K562 (cell line): Measurements from ENCODE around the gene B4GALNT3. TPM values are rescaled to one million over a fixed set of nuclear protein-coding genes. Genes with fewer than 3 reads are reported as not detected.

Experiments
- FOXK2 ChIP-seq, 2 experiments: fragments of 450-650 bp; IDR thresholded peaks in 1 of 2; conservative IDR thresholded peaks in 1 of 2; 2 replicates each; pipeline ENCODE4 v1.6.1; 2016; ENCODE audit warnings: low read depth in 2 of 2, mild to moderate bottlenecking in 1 of 2
- LCOR ChIP-seq: sonication (generic); formaldehyde crosslinking; IDR thresholded peaks from 2 replicates; pipeline ENCODE4 v1.8.0; 2022; ENCODE audit warnings: mild to moderate bottlenecking, missing genetic modification reagents
- MEF2D ChIP-seq: conservative IDR thresholded peaks from 2 replicates; pipeline ENCODE4 v1.6.1; 2016; ENCODE audit warnings: low read depth, missing genetic modification characterization, missing compliant biosample characterization
- MYC ChIP-seq, 2 experiments: fragments of 250-450 bp in 1 of 2; sonication (Bioruptor Pico) in 1 of 2; IDR thresholded peaks; 2 replicates each; pipeline versions ENCODE4 v1.5.1 to v1.6.1; 2012 to 2021; ENCODE audit warnings: low read depth in 2 of 2, borderline replicate concordance in 1 of 2, improper control_type of control experiment in 1 of 2, low read length in 1 of 2, mild to moderate bottlenecking in 1 of 2, moderate library complexity in 1 of 2
- NEUROD1 ChIP-seq: fragments of 150-350 bp; IDR thresholded peaks from 2 replicates; pipeline ENCODE4 v1.6.1; 2014; ENCODE audit warnings: borderline replicate concordance, low read length, low read depth; ENCODE audit not compliant: partially characterized antibody
- NR4A1 ChIP-seq, 2 experiments: fragments of 250-450 bp in 1 of 2; fragments of 450-650 bp in 1 of 2; sonication (Bioruptor Pico) in 1 of 2; IDR thresholded peaks; 2 replicates each; pipeline versions ENCODE4 v1.4.0 to v1.6.1; 2016 to 2020; ENCODE audit warnings: mild to moderate bottlenecking in 2 of 2, missing compliant biosample characterization in 1 of 2, missing genetic modification characterization in 1 of 2, moderate library complexity in 1 of 2
- PHF21A ChIP-seq: fragments of 450-650 bp; IDR thresholded peaks from 2 replicates; pipeline ENCODE4 v1.6.1; 2017; ENCODE audit warnings: low read depth, borderline replicate concordance
- SMAD4 ChIP-seq: fragments of 250-450 bp; sonication (Bioruptor Pico); conservative IDR thresholded peaks from 2 replicates; pipeline ENCODE4 v1.8.0; 2021; ENCODE audit warnings: inconsistent platforms, mild to moderate bottlenecking, moderate library complexity
- SP1 ChIP-seq: sonication (generic); formaldehyde crosslinking; IDR thresholded peaks from 2 replicates; pipeline ENCODE4 v1.8.1; 2022; ENCODE audit warnings: mild to moderate bottlenecking, missing genetic modification reagents
- ZC3H4 ChIP-seq: sonication (generic); formaldehyde crosslinking; IDR thresholded peaks from 2 replicates; pipeline ENCODE4 v1.9.0; 2021; ENCODE audit warnings: missing genetic modification reagents, borderline replicate concordance
- ZNF444 ChIP-seq: fragments of 250-450 bp; sonication (Bioruptor Pico); IDR thresholded peaks from 2 replicates; pipeline ENCODE4 v1.4.0; 2020; ENCODE audit warnings: mild to moderate bottlenecking, moderate library complexity
- ZNF707 ChIP-seq: fragments of 250-450 bp; sonication (Bioruptor Pico); conservative IDR thresholded peaks from 2 replicates; pipeline ENCODE4 v1.8.0; 2022; ENCODE audit warnings: inconsistent platforms, mild to moderate bottlenecking, moderate library complexity
- polyA plus RNA-seq, 8 experiments: library from polyadenylated mRNA; depleted of rRNA in 4 of 8; stranded (reverse) in 5 of 8; unstranded in 3 of 8; fragments of >200 nt; fragmentation: Nextera tagmentation in 2 of 8; fragmentation: Illumina TruSeq in 1 of 8; extraction: Ambion mirVana in 2 of 8; extraction: Trizol in 1 of 8; gene quantifications; 2 replicates each; pipeline versions ENCODE4 v1.2.1 to v1.2.3, GENCODE V29; 2011 to 2014; ENCODE audit warnings: inconsistent platforms in 1 of 8, missing spikeins in 1 of 8
- total RNA-seq, 7 experiments: library from RNA; depleted of rRNA in 6 of 7; stranded (reverse); fragments of >200 nt in 6 of 7; fragmentation: Illumina TruSeq in 2 of 7; extraction: Trizol in 2 of 7; gene quantifications; 2 replicates each; pipeline versions ENCODE4 v1.2.1 to v1.2.3, GENCODE V29; 2011 to 2021; ENCODE audit warnings: low replicate concordance in 1 of 7
- TF ChIP-seq, protein P1 (sequence below), 2 experiments: fragments of 450-650 bp; IDR thresholded peaks; 2 replicates each; pipeline ENCODE4 v1.6.1; 2016
- TF ChIP-seq, protein P2 (sequence below): sonication (generic); formaldehyde crosslinking; IDR thresholded peaks from 2 replicates; pipeline ENCODE4 v1.8.0; 2022; ENCODE audit warnings: mild to moderate bottlenecking, missing genetic modification reagents
- TF ChIP-seq, protein P3 (sequence below), 3 experiments: fragments of 200-800 bp in 1 of 3; fragments of 250-450 bp in 1 of 3; fragments of 450-650 bp in 1 of 3; sonication (Bioruptor Pico) in 1 of 3; sonication (Bioruptor generic) in 1 of 3; formaldehyde crosslinking in 1 of 3; IDR thresholded peaks; 2 replicates each; pipeline versions ENCODE4 v1.6.1 to v1.8.0; 2016 to 2022; ENCODE audit warnings: mild to moderate bottlenecking in 2 of 3, missing genetic modification characterization in 2 of 3, missing compliant biosample characterization in 1 of 3, moderate library complexity in 1 of 3
- TF ChIP-seq, protein P4 (sequence below): fragments of 450-650 bp; IDR thresholded peaks from 2 replicates; pipeline ENCODE4 v1.6.1; 2018; ENCODE audit warnings: mild to moderate bottlenecking, low read depth; ENCODE audit not compliant: partially characterized antibody

The B4GALNT3 gene
- total and polyA plus RNA-seq, 9 of the 15 experiments (the other 6 are each of a cell fraction or from before 2014, with no cell fraction given), result 0.04 to 0.36 (median 0.10) TPM; not detected in 6

DNA sequence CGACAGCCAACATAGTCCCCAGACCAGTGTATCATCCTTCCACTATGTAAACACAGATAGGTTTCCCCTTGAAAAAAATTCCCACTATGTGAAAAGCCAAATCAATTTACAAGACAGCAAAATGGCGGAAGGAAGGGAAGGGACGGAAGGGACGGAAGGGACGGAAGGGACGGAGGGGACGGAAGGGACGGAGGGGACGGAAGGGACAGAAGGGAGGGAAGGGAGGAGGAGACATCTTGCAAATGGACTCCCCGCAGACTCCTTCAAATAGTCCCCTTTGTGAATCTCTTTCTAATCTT, 128.2 kb downstream of the B4GALNT3 start (continued):
- no peak for TF ChIP-seq ZNF707 (CRISPR knock-in tag)
- TF ChIP-seq, protein P1, sequence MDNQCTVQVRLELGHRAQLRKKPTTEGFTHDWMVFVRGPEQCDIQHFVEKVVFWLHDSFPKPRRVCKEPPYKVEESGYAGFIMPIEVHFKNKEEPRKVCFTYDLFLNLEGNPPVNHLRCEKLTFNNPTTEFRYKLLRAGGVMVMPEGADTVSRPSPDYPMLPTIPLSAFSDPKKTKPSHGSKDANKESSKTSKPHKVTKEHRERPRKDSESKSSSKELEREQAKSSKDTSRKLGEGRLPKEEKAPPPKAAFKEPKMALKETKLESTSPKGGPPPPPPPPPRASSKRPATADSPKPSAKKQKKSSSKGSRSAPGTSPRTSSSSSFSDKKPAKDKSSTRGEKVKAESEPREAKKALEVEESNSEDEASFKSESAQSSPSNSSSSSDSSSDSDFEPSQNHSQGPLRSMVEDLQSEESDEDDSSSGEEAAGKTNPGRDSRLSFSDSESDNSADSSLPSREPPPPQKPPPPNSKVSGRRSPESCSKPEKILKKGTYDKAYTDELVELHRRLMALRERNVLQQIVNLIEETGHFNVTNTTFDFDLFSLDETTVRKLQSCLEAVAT (IDR thresholded peaks at IDR 0.05), result peak in 1 of 2 experiments; percentile 61; a peak in 2 of 4 replicates
- no peak for TF ChIP-seq NR4A1 (CRISPR knock-in tag; IDR thresholded peaks at IDR 0.05)
- no peak for TF ChIP-seq NR4A1 (tag; IDR thresholded peaks at IDR 0.05)
- TF ChIP-seq, protein P2, sequence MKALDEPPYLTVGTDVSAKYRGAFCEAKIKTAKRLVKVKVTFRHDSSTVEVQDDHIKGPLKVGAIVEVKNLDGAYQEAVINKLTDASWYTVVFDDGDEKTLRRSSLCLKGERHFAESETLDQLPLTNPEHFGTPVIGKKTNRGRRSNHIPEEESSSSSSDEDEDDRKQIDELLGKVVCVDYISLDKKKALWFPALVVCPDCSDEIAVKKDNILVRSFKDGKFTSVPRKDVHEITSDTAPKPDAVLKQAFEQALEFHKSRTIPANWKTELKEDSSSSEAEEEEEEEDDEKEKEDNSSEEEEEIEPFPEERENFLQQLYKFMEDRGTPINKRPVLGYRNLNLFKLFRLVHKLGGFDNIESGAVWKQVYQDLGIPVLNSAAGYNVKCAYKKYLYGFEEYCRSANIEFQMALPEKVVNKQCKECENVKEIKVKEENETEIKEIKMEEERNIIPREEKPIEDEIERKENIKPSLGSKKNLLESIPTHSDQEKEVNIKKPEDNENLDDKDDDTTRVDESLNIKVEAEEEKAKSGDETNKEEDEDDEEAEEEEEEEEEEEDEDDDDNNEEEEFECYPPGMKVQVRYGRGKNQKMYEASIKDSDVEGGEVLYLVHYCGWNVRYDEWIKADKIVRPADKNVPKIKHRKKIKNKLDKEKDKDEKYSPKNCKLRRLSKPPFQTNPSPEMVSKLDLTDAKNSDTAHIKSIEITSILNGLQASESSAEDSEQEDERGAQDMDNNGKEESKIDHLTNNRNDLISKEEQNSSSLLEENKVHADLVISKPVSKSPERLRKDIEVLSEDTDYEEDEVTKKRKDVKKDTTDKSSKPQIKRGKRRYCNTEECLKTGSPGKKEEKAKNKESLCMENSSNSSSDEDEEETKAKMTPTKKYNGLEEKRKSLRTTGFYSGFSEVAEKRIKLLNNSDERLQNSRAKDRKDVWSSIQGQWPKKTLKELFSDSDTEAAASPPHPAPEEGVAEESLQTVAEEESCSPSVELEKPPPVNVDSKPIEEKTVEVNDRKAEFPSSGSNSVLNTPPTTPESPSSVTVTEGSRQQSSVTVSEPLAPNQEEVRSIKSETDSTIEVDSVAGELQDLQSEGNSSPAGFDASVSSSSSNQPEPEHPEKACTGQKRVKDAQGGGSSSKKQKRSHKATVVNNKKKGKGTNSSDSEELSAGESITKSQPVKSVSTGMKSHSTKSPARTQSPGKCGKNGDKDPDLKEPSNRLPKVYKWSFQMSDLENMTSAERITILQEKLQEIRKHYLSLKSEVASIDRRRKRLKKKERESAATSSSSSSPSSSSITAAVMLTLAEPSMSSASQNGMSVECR (CRISPR knock-in tag), result no peak
- TF ChIP-seq, protein P3, sequence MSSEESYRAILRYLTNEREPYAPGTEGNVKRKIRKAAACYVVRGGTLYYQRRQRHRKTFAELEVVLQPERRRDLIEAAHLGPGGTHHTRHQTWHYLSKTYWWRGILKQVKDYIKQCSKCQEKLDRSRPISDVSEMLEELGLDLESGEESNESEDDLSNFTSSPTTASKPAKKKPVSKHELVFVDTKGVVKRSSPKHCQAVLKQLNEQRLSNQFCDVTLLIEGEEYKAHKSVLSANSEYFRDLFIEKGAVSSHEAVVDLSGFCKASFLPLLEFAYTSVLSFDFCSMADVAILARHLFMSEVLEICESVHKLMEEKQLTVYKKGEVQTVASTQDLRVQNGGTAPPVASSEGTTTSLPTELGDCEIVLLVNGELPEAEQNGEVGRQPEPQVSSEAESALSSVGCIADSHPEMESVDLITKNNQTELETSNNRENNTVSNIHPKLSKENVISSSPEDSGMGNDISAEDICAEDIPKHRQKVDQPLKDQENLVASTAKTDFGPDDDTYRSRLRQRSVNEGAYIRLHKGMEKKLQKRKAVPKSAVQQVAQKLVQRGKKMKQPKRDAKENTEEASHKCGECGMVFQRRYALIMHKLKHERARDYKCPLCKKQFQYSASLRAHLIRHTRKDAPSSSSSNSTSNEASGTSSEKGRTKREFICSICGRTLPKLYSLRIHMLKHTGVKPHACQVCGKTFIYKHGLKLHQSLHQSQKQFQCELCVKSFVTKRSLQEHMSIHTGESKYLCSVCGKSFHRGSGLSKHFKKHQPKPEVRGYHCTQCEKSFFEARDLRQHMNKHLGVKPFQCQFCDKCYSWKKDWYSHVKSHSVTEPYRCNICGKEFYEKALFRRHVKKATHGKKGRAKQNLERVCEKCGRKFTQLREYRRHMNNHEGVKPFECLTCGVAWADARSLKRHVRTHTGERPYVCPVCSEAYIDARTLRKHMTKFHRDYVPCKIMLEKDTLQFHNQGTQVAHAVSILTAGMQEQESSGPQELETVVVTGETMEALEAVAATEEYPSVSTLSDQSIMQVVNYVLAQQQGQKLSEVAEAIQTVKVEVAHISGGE (CRISPR knock-in tag; IDR thresholded peaks at IDR 0.05), result peak in 1 of 3 experiments; percentile 56; a peak in 2 of 6 replicates
- TF ChIP-seq MEF2D (tag), result no peak
- TF ChIP-seq, protein P4, sequence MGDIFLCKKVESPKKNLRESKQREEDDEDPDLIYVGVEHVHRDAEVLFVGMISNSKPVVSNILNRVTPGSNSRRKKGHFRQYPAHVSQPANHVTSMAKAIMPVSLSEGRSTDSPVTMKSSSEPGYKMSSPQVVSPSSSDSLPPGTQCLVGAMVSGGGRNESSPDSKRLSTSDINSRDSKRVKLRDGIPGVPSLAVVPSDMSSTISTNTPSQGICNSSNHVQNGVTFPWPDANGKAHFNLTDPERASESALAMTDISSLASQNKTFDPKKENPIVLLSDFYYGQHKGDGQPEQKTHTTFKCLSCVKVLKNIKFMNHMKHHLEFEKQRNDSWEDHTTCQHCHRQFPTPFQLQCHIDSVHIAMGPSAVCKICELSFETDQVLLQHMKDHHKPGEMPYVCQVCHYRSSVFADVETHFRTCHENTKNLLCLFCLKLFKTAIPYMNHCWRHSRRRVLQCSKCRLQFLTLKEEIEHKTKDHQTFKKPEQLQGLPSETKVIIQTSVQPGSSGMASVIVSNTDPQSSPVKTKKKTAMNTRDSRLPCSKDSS, result no peak
- no peak for TF ChIP-seq ZC3H4 (CRISPR knock-in tag)
- no peak for TF ChIP-seq SP1 (CRISPR knock-in tag)
- TF ChIP-seq MYC (IDR thresholded peaks at IDR 0.05; ENCODE audit: low read depth, low read length), result no peak
- no peak for TF ChIP-seq MYC (CRISPR knock-in tag; IDR thresholded peaks at IDR 0.05; ENCODE audit: borderline replicate concordance, low read depth)
- no peak for TF ChIP-seq LCOR
- no peak for TF ChIP-seq NEUROD1
- no peak for TF ChIP-seq PHF21A
- TF ChIP-seq SMAD4 (CRISPR knock-in tag), result no peak
- TF ChIP-seq ZNF444, result no peak
- peak; percentile 23 to 48; a peak in 2 of 4 replicates for TF ChIP-seq FOXK2 (conservative IDR thresholded peaks at IDR 0.05 in 1 of 2, IDR thresholded peaks at IDR 0.05 in 1 of 2; ENCODE audit: low read depth in 2 of 2)
